ENCODE results near the gene FSIP1.

- TF ChIP-seq, protein P1, sequence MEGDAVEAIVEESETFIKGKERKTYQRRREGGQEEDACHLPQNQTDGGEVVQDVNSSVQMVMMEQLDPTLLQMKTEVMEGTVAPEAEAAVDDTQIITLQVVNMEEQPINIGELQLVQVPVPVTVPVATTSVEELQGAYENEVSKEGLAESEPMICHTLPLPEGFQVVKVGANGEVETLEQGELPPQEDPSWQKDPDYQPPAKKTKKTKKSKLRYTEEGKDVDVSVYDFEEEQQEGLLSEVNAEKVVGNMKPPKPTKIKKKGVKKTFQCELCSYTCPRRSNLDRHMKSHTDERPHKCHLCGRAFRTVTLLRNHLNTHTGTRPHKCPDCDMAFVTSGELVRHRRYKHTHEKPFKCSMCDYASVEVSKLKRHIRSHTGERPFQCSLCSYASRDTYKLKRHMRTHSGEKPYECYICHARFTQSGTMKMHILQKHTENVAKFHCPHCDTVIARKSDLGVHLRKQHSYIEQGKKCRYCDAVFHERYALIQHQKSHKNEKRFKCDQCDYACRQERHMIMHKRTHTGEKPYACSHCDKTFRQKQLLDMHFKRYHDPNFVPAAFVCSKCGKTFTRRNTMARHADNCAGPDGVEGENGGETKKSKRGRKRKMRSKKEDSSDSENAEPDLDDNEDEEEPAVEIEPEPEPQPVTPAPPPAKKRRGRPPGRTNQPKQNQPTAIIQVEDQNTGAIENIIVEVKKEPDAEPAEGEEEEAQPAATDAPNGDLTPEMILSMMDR (IDR thresholded peaks at IDR 0.05), result no peak
- no peak for TF ChIP-seq POLR2A (IDR thresholded peaks at IDR 0.05)
These were observed 37.2 kb downstream of the FSIP1 start for GRCh38 chr15:39745415-39745814.
